ENCODE results near the gene MICU2. TPM values are rescaled to one million over a fixed set of nuclear protein-coding genes. Genes with fewer than 3 reads are reported as not detected.
A peak's percentile ranks its signal among the peaks of the same experiment; 100 is the strongest.

MICU2 gene
- total and polyA plus RNA-seq, 2 donors = 34.0 to 67.7 TPM

- Histone ChIP-seq H3K36me3 (ENCODE audit: insufficient read depth) (no peaks in the 10 kb centered on the region), H3K4me1 (ENCODE audit: insufficient read depth) (no peaks in the 10 kb centered on the region), H3K27ac (ENCODE audit: low read depth) (no peak overlapping the region), H3K4me3 (ENCODE audit: low read depth, low read length) (no peak overlapping the region)
- no peak for DNase-seq (ENCODE audit: extremely low spot score)
- WGBS = 88% methylated on average over 6 of the region's 6 CpGs
Measured at GRCh38 chr13:21526707-21527540, 77.0 kb downstream of the MICU2 start.

- WGBS = 81% methylated on average over 2 of the region's 2 CpGs
Measured at GRCh38 chr13:21522847-21523246, 81.1 kb downstream of the MICU2 start.

GRCh38 chr13:21522130-21522529, 81.8 kb downstream of the MICU2 start:
- DNase-seq (ENCODE audit: extremely low spot score) = no peak
- H3K4me3 ChIP-seq (ENCODE audit: low read depth, low read length) = no peak overlapping the region
- no peak overlapping the region for H3K27ac ChIP-seq (ENCODE audit: low read depth)
- no peaks in the 10 kb centered on the region for H3K4me1 ChIP-seq (ENCODE audit: insufficient read depth)
- WGBS = 52% methylated on average over 1 of the region's 1 CpG
- no peaks in the 10 kb centered on the region for H3K36me3 ChIP-seq (ENCODE audit: insufficient read depth)

More at GRCh38 chr13:21522847-21523246, 81.1 kb downstream of the MICU2 start:
- H3K36me3 ChIP-seq (ENCODE audit: insufficient read depth) = no peaks in the 10 kb centered on the region
- no peaks in the 10 kb centered on the region for H3K4me1 ChIP-seq (ENCODE audit: insufficient read depth)
- no peak overlapping the region for H3K27ac ChIP-seq (ENCODE audit: low read depth)
- H3K4me3 ChIP-seq (ENCODE audit: low read depth, low read length) = no peak overlapping the region
- DNase-seq (ENCODE audit: extremely low spot score) = no peak

- no peaks in the 10 kb centered on the region for H3K36me3 ChIP-seq (ENCODE audit: insufficient read depth)
- 96% methylated on average over 8 of the region's 8 CpGs for WGBS
Measured at GRCh38 chr13:21518617-21519144, 85.3 kb downstream of the MICU2 start.

GRCh38 chr13:21517576-21517975, 86.4 kb downstream of the MICU2 start:
- WGBS = 80% methylated on average over 16 of the region's 16 CpGs
- Histone ChIP-seq H3K4me1 (ENCODE audit: insufficient read depth) (no peaks in the 10 kb centered on the region), H3K27ac (ENCODE audit: low read depth) (no peak overlapping the region), H3K4me3 (ENCODE audit: low read depth, low read length) (no peak overlapping the region), H3K36me3 (ENCODE audit: insufficient read depth) (no peaks in the 10 kb centered on the region)
- no peak for DNase-seq (ENCODE audit: extremely low spot score)

More at GRCh38 chr13:21518617-21519144, 85.3 kb downstream of the MICU2 start:
- H3K4me3 ChIP-seq (ENCODE audit: low read depth, low read length) = no peak overlapping the region
- no peak overlapping the region for H3K27ac ChIP-seq (ENCODE audit: low read depth)
- no peaks in the 10 kb centered on the region for H3K4me1 ChIP-seq (ENCODE audit: insufficient read depth)
- DNase-seq (ENCODE audit: extremely low spot score) = no peak

- WGBS = 63% methylated on average over 2 of the region's 2 CpGs
- Histone ChIP-seq H3K27ac (ENCODE audit: low read depth) (no peak overlapping the region), H3K4me3 (ENCODE audit: low read depth, low read length) (no peak overlapping the region), H3K4me1 (ENCODE audit: insufficient read depth) (no peaks in the 10 kb centered on the region), H3K36me3 (ENCODE audit: insufficient read depth) (no peaks in the 10 kb centered on the region)
- no peak for DNase-seq (ENCODE audit: extremely low spot score)
Measured at GRCh38 chr13:21516805-21517204, 87.2 kb downstream of the MICU2 start.

- DNase-seq (ENCODE audit: extremely low spot score) = no peak
- no peak overlapping the region for H3K4me3 ChIP-seq (ENCODE audit: low read depth, low read length)
- 63% methylated on average over 4 of the region's 4 CpGs for WGBS
- H3K27ac ChIP-seq (ENCODE audit: low read depth) = no peak overlapping the region
- H3K36me3 ChIP-seq (ENCODE audit: insufficient read depth) = peaks cover 2% of the 10 kb centered on the region
- no peaks in the 10 kb centered on the region for H3K4me1 ChIP-seq (ENCODE audit: insufficient read depth)
Measured at GRCh38 chr13:21511849-21512248, 92.1 kb downstream of the MICU2 start.

GRCh38 chr13:21504379-21504778, 99.6 kb downstream of the MICU2 start:
- no peak for DNase-seq (ENCODE audit: extremely low spot score)
- 95% methylated on average over 3 of the region's 3 CpGs for WGBS
- Histone ChIP-seq H3K27ac (ENCODE audit: low read depth) (no peak overlapping the region), H3K36me3 (ENCODE audit: insufficient read depth) (peaks cover 2% of the 10 kb centered on the region), H3K4me1 (ENCODE audit: insufficient read depth) (no peaks in the 10 kb centered on the region), H3K4me3 (ENCODE audit: low read depth, low read length) (no peak overlapping the region)

- no peak overlapping the region for H3K4me3 ChIP-seq (ENCODE audit: low read depth, low read length)
- H3K4me1 ChIP-seq (ENCODE audit: insufficient read depth) = no peaks in the 10 kb centered on the region
- no peaks in the 10 kb centered on the region for H3K36me3 ChIP-seq (ENCODE audit: insufficient read depth)
- H3K27ac ChIP-seq (ENCODE audit: low read depth) = no peak overlapping the region
- 92% methylated on average over 3 of the region's 3 CpGs for WGBS
- DNase-seq (ENCODE audit: extremely low spot score) = no peak
Measured at GRCh38 chr13:21501686-21502085, 102.3 kb downstream of the MICU2 start.

GRCh38 chr13:21486322-21486721, 117.6 kb downstream of the MICU2 start:
- DNase-seq (ENCODE audit: extremely low spot score) = no peak

GRCh38 chr13:21483748-21484147, 120.2 kb downstream of the MICU2 start:
- H3K27ac ChIP-seq (ENCODE audit: low read depth) = no peak overlapping the region
- H3K36me3 ChIP-seq (ENCODE audit: insufficient read depth) = no peaks in the 10 kb centered on the region
- H3K4me1 ChIP-seq (ENCODE audit: insufficient read depth) = no peaks in the 10 kb centered on the region
- no peak overlapping the region for H3K4me3 ChIP-seq (ENCODE audit: low read depth, low read length)
- WGBS = 92% methylated on average over 24 of the region's 24 CpGs
- no peak for DNase-seq (ENCODE audit: extremely low spot score)

More at GRCh38 chr13:21486322-21486721, 117.6 kb downstream of the MICU2 start:
- H3K4me3 ChIP-seq (ENCODE audit: low read depth, low read length) = no peak overlapping the region
- WGBS = 95% methylated on average over 4 of the region's 4 CpGs
- no peak overlapping the region for H3K27ac ChIP-seq (ENCODE audit: low read depth)
- H3K36me3 ChIP-seq (ENCODE audit: insufficient read depth) = no peaks in the 10 kb centered on the region
- H3K4me1 ChIP-seq (ENCODE audit: insufficient read depth) = no peaks in the 10 kb centered on the region

- no peaks in the 10 kb centered on the region for H3K36me3 ChIP-seq (ENCODE audit: insufficient read depth)
- no peak overlapping the region for H3K4me3 ChIP-seq (ENCODE audit: low read depth, low read length)
- 51% methylated on average over 6 of the region's 6 CpGs for whole genome bisulfite sequencing
- no peak overlapping the region for H3K27ac ChIP-seq (ENCODE audit: low read depth)
- H3K4me1 ChIP-seq (ENCODE audit: insufficient read depth) = peaks cover 2% of the 10 kb centered on the region
- DNase-seq (ENCODE audit: extremely low spot score) = no peak
Measured at GRCh38 chr13:21481359-21481758, 122.6 kb downstream of the MICU2 start.

- peak; percentile 59 for DNase-seq (ENCODE audit: extremely low spot score)
- no peaks in the 10 kb centered on the region for H3K36me3 ChIP-seq (ENCODE audit: insufficient read depth)
- H3K27ac ChIP-seq (ENCODE audit: low read depth) = no peak overlapping the region
- H3K4me1 ChIP-seq (ENCODE audit: insufficient read depth) = peaks cover 2% of the 10 kb centered on the region
- H3K4me3 ChIP-seq (ENCODE audit: low read depth, low read length) = no peak overlapping the region
- 14% methylated on average over 8 of the region's 8 CpGs for WGBS
Measured at GRCh38 chr13:21478881-21479808, 124.8 kb downstream of the MICU2 start.
